ENCODE results near the gene HSDL2. TPM values are rescaled to one million over a fixed set of nuclear protein-coding genes. Genes with fewer than 3 reads are reported as not detected.

Gene HSDL2
- total RNA-seq, 6 experiments from 2014 or later = 31.7 to 38.6 (median 33.5) TPM

GRCh38 chr9:112446526-112446925 is 66.6 kb downstream of the HSDL2 start:
- no peak for TF ChIP-seq CTCF (IDR thresholded peaks at IDR 0.05)
- Mint-ChIP-seq H3K27ac (peak overlapping the region; percentile 74), H3K36me3 (ENCODE audit: low read depth) (no peaks in the 10 kb centered on the region), H3K4me3 (no peak overlapping the region), H3K27me3 (ENCODE audit: insufficient read depth) (no peaks in the 10 kb centered on the region), H3K4me1 (ENCODE audit: low read depth) (peaks cover 22% of the 10 kb centered on the region), H3K9me3 (no peaks in the 10 kb centered on the region)
- DNase-seq = no peak

GRCh38 chr9:112447283-112447761 is 67.4 kb downstream of the HSDL2 start:
- TF ChIP-seq CTCF (IDR thresholded peaks at IDR 0.05) = no peak
- Mint-ChIP-seq H3K4me3 (peak overlapping the region; percentile 68), H3K9me3 (no peaks in the 10 kb centered on the region), H3K27me3 (ENCODE audit: insufficient read depth) (no peaks in the 10 kb centered on the region), H3K4me1 (ENCODE audit: low read depth) (peaks cover 22% of the 10 kb centered on the region), H3K27ac (peak overlapping the region; percentile 74), H3K36me3 (ENCODE audit: low read depth) (no peaks in the 10 kb centered on the region)
- peak; percentile 58 for DNase-seq

GRCh38 chr9:112462855-112463254 is 82.9 kb downstream of the HSDL2 start:
- Mint-ChIP-seq H3K4me3 (no peak overlapping the region), H3K36me3 (ENCODE audit: low read depth) (peaks cover 13% of the 10 kb centered on the region), H3K4me1 (ENCODE audit: low read depth) (no peaks in the 10 kb centered on the region), H3K27me3 (ENCODE audit: insufficient read depth) (no peaks in the 10 kb centered on the region), H3K27ac (no peak overlapping the region), H3K9me3 (no peaks in the 10 kb centered on the region)
- no peak for TF ChIP-seq CTCF (IDR thresholded peaks at IDR 0.05)
- no peak for DNase-seq

- no peak overlapping the region for H3K4me3 Mint-ChIP-seq
- DNase-seq = no peak
- no peak for TF ChIP-seq CTCF (IDR thresholded peaks at IDR 0.05)
- no peaks in the 10 kb centered on the region for H3K9me3 Mint-ChIP-seq
- H3K27me3 Mint-ChIP-seq (ENCODE audit: insufficient read depth) = no peaks in the 10 kb centered on the region
- H3K36me3 Mint-ChIP-seq (ENCODE audit: low read depth) = peaks cover 5% of the 10 kb centered on the region
- no peaks in the 10 kb centered on the region for H3K4me1 Mint-ChIP-seq (ENCODE audit: low read depth)
- H3K27ac Mint-ChIP-seq = no peak overlapping the region
These were observed 85.4 kb downstream of the HSDL2 start for GRCh38 chr9:112465352-112465751.

GRCh38 chr9:112472996-112473395 is 93.1 kb downstream of the HSDL2 start:
- TF ChIP-seq CTCF (IDR thresholded peaks at IDR 0.05) = no peak
- peaks cover 35% of the 10 kb centered on the region for H3K36me3 Mint-ChIP-seq (ENCODE audit: low read depth)

GRCh38 chr9:112473986-112474385 is 94.1 kb downstream of the HSDL2 start:
- DNase-seq = no peak
- Mint-ChIP-seq H3K9me3 (no peaks in the 10 kb centered on the region; the same call in 1 of the 2 replicates), H3K27me3 (ENCODE audit: insufficient read depth) (no peaks in the 10 kb centered on the region), H3K36me3 (ENCODE audit: low read depth) (peaks cover 39% of the 10 kb centered on the region), H3K4me3 (no peak overlapping the region), H3K27ac (no peak overlapping the region), H3K4me1 (ENCODE audit: low read depth) (no peaks in the 10 kb centered on the region)
- no peak for TF ChIP-seq CTCF (IDR thresholded peaks at IDR 0.05)

More at GRCh38 chr9:112472996-112473395, 93.1 kb downstream of the HSDL2 start:
- no peaks in the 10 kb centered on the region; the same call in 1 of the 2 replicates for H3K9me3 Mint-ChIP-seq
- no peak overlapping the region for H3K4me3 Mint-ChIP-seq
- no peaks in the 10 kb centered on the region for H3K27me3 Mint-ChIP-seq (ENCODE audit: insufficient read depth)
- H3K27ac Mint-ChIP-seq = no peak overlapping the region
- no peak for DNase-seq
- H3K4me1 Mint-ChIP-seq (ENCODE audit: low read depth) = no peaks in the 10 kb centered on the region

Measured in HFFc6 (cell line).